Adrenal gland (tissue), 12 donors: ENCODE data around the gene ZHX3. TPM values are rescaled to one million over a fixed set of nuclear protein-coding genes. Genes with fewer than 3 reads are reported as not detected.

Experiments
- DNase-seq, 7 donors: peaks; one replicate each; pipeline ENCODE4 v3.0.0-alpha.2; 2019 to 2020
- H3K27ac ChIP-seq, 5 donors: fragments of 200-600 bp; sonication (generic) in 4 of 5; 1 replicate in 3 of 5; 2 replicates in 2 of 5; pipeline versions ENCODE4 v1.5.1 to v1.8.0; 2016 to 2020; ENCODE audit warnings: mild to moderate bottlenecking in 1 of 5
- H3K27me3 ChIP-seq: fragments of 200-600 bp; 2 replicates; pipeline ENCODE4 v1.8.0; 2021
- H3K36me3 ChIP-seq, 2 donors: fragments of 200-600 bp; replicated peaks in 1 of 2; 1 replicate in 1 of 2; 2 replicates in 1 of 2; pipeline versions ENCODE4 v1.5.1 to v1.8.0; 2018 to 2022
- H3K4me1 ChIP-seq, 2 donors: fragments of 200-600 bp; replicated peaks in 1 of 2; 1 replicate in 1 of 2; 2 replicates in 1 of 2; pipeline versions ENCODE4 v1.5.1 to v1.8.0; 2018 to 2021
- H3K4me3 ChIP-seq, 4 donors: fragments of 200-600 bp; sonication (generic) in 3 of 4; one replicate each; pipeline ENCODE4 v1.5.1; 2016 to 2018
- H3K9me3 ChIP-seq, 3 donors: fragments of 200-600 bp; sonication (generic) in 1 of 3; replicated peaks in 1 of 3; 1 replicate in 2 of 3; 2 replicates in 1 of 3; pipeline versions ENCODE4 v1.5.1 to v1.8.0; 2016 to 2021
- POLR2A ChIP-seq, 2 donors: fragments of 450-650 bp; IDR thresholded peaks; one replicate each; pipeline ENCODE4 v1.6.1; 2017; ENCODE audit warnings: antibody characterized with exemption in 2 of 2, mild to moderate bottlenecking in 2 of 2, moderate library complexity in 1 of 2
- WGBS, 4 donors: extraction: QIAGEN DNeasy Blood & Tissue Kit in 2 of 4; methylation state at CpG; one replicate each; pipeline versions ENCODE4 v1.1.5 to v1.1.7; 2013 to 2017; 5-methylcytosine and 5-hydroxymethylcytosine counted together
- intact Hi-C, 2 donors: fragments of 100-400 bp; cut with DNase I; formaldehyde crosslinking; loops; one replicate each; pipeline versions ENCODE4 v1.14.1 to v1.15.0; 2022 to 2023
- polyA plus RNA-seq, 3 donors: library from polyadenylated mRNA; stranded (reverse); fragments of 200-250 nt in 2 of 3; fragments of 350-450 nt in 1 of 3; fragmentation: Illumina TruSeq in 1 of 3; extraction: RNeasy Lipid Tissue Mini Kit (QIAGEN cat#74804) in 1 of 3; gene quantifications; one replicate each; pipeline ENCODE4 v1.2.3, GENCODE V29; 2013 to 2014
- total RNA-seq, 9 donors: library from RNA; depleted of rRNA in 4 of 9; stranded (reverse); fragments of >200 nt in 4 of 9; fragments of 120-200 nt in 1 of 9; fragmentation: NEBNext Ultra II Directional in 1 of 9; extraction: Animal tissue kit (Norgen Biotek cat#: 25700) in 1 of 9; gene quantifications; one replicate each; pipeline versions ENCODE4 v1.1.0 to v1.2.4, GENCODE V29; 2013 to 2023
- TF ChIP-seq, protein P1 (sequence below), 6 experiments: fragments of 450-650 bp in 4 of 6; fragments of 200-600 bp in 2 of 6; sonication (generic) in 1 of 6; IDR thresholded peaks; 1 replicate in 5 of 6; 2 replicates in 1 of 6; pipeline versions ENCODE4 v1.5.1 to v1.8.0; 2016 to 2021; ENCODE audit warnings: antibody characterized with exemption in 6 of 6, mild to moderate bottlenecking in 2 of 6, moderate library complexity in 1 of 6
- donor health status: healthy with polysubstance abuse.
- donor health status: Bipolar disorder and iron deficiency.
- donor health status: DM: yes; HTN: yes; CAD: no.
- donor health status: DM: no; HTN: no; CAD: no.
- donor health status: DM: no; HTN: no; CAD: no.
- donor health status: DM: yes; HTN: yes; CAD: no.

The ZHX3 gene
- total and polyA plus RNA-seq, 12 donors, result 20.7 to 91.1 (median 51.2) TPM

DNA sequence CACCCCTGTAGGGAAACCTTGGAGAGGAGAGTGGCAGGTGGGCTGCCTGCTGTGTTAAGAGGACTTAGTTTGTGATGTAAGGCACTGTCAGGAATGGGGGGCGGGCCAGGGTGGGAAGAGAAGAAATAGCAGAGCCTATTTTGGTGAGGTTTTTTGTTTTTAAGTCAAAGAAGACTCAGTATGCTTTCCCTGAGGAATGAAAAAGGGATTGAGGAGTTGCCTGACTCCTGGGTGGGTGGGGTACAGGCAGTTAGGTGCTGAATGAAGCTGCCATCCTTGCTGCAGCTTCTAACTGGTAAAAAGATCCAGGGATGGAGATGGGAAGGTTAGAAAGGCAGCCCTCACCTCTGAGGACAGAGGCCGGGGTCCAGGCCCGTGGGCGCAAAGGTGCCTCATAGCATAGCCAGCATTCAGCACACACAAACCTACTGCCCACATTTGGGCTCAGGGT lies 142.3 kb downstream of the ZHX3 start:
- intact Hi-C loops, result loop anchor here in 1 of 2 donors (10.0 kb wide), 1 partner anchor 50 kb away; no protein-coding TSS in a partner anchor
- TF ChIP-seq, protein P1, sequence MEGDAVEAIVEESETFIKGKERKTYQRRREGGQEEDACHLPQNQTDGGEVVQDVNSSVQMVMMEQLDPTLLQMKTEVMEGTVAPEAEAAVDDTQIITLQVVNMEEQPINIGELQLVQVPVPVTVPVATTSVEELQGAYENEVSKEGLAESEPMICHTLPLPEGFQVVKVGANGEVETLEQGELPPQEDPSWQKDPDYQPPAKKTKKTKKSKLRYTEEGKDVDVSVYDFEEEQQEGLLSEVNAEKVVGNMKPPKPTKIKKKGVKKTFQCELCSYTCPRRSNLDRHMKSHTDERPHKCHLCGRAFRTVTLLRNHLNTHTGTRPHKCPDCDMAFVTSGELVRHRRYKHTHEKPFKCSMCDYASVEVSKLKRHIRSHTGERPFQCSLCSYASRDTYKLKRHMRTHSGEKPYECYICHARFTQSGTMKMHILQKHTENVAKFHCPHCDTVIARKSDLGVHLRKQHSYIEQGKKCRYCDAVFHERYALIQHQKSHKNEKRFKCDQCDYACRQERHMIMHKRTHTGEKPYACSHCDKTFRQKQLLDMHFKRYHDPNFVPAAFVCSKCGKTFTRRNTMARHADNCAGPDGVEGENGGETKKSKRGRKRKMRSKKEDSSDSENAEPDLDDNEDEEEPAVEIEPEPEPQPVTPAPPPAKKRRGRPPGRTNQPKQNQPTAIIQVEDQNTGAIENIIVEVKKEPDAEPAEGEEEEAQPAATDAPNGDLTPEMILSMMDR (IDR thresholded peaks at IDR 0.05), result no peak
- no peak for TF ChIP-seq POLR2A (IDR thresholded peaks at IDR 0.05)
- Histone ChIP-seq H3K27me3 (no peaks in the 10 kb centered on the region), H3K9me3 (no peaks in the 10 kb centered on the region), H3K4me3 (no peak overlapping the region), H3K4me1 (peaks cover 14 to 29% of the 10 kb centered on the region in 2 donors), H3K36me3 (peaks cover 0 to 24% of the 10 kb centered on the region in 2 donors), H3K27ac (peak overlapping the region in 2 of 5 donors; percentile 42 to 89)
- WGBS, 4 donors, result 93 to 100% (median 96%) methylated on average over 4 of the region's 4 CpGs
- peak in 5 of 7 donors; percentile 5 to 37 (median 13) for DNase-seq

DNA sequence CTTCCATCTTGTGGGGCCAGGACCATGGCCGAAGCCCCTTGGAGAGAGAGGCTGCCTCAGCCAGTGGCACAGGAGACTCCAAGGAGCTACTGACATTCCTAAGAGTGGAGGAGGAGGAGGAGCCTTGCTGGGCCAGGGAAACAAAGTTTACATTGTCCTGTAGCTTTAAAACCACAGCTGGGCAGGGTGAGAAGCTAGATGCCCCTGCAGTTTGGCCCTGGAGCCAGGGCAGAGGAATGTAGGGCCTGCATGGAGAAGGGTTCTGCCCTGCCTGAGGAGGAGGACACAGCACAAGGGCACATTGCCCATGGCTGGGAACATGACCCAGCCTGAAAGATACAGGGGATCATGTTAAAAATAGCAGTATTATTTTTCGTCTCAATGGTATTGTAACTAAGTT lies 142.7 kb downstream of the ZHX3 start:
- no peak for TF ChIP-seq POLR2A (IDR thresholded peaks at IDR 0.05)
- TF ChIP-seq, protein P1 (IDR thresholded peaks at IDR 0.05), result no peak
- no peak overlapping the region for H3K4me3 ChIP-seq
- WGBS, 4 donors, result 53 to 77% (median 68%) methylated on average over 2 of the region's 2 CpGs
- H3K27ac ChIP-seq, result peak overlapping the region in 3 of 5 donors; percentile 17 to 89 (median 42)
- intact Hi-C loops, result loop anchor here (5.0 to 10.0 kb wide), 3 partner anchors 50 to 163 kb away; no protein-coding TSS in a partner anchor
- no peaks in the 10 kb centered on the region for H3K27me3 ChIP-seq
- H3K9me3 ChIP-seq, result no peaks in the 10 kb centered on the region
- peaks cover 0 to 28% of the 10 kb centered on the region in 2 donors for H3K36me3 ChIP-seq
- H3K4me1 ChIP-seq, result peaks cover 14 to 29% of the 10 kb centered on the region in 2 donors
- DNase-seq, result peak in 5 of 7 donors; percentile 11 to 46 (median 12)

DNA sequence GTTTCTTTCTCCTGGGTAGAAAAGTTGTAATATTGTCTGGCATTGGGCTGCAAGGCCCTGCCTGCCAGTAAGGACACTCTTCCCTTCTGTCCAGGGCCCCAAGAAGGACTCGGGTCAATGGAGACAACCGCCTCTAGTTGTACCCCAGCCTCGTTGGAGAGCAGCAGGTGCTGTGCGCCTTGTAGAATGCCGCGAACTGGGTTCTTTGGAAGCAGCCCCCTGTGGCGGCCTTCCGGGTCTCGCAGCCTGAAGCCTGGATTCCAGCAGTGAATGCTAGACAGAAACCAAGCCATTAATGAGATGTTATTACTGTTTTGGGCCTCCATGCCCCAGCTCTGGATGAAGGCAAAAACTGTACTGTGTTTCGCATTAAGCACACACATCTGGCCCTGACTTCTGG lies 143.2 kb downstream of the ZHX3 start:
- H3K36me3 ChIP-seq, result peaks cover 0 to 33% of the 10 kb centered on the region in 2 donors
- no peak overlapping the region for H3K4me3 ChIP-seq
- peak in 5 of 7 donors; percentile 10 to 42 (median 12) for DNase-seq
- no peaks in the 10 kb centered on the region for H3K27me3 ChIP-seq
- intact Hi-C loops, result loop anchor here (5.0 to 10.0 kb wide), 3 partner anchors 50 to 163 kb away; no protein-coding TSS in a partner anchor
- TF ChIP-seq, protein P1 (IDR thresholded peaks at IDR 0.05), result no peak
- H3K4me1 ChIP-seq, result peaks cover 14 to 29% of the 10 kb centered on the region in 2 donors
- no peaks in the 10 kb centered on the region for H3K9me3 ChIP-seq
- 86 to 100% (median 93%) methylated on average over 1 to 10 of the region's 10 CpGs for whole genome bisulfite sequencing, 4 donors
- H3K27ac ChIP-seq, result peak overlapping the region in 3 of 5 donors; percentile 17 to 89 (median 42)

DNA sequence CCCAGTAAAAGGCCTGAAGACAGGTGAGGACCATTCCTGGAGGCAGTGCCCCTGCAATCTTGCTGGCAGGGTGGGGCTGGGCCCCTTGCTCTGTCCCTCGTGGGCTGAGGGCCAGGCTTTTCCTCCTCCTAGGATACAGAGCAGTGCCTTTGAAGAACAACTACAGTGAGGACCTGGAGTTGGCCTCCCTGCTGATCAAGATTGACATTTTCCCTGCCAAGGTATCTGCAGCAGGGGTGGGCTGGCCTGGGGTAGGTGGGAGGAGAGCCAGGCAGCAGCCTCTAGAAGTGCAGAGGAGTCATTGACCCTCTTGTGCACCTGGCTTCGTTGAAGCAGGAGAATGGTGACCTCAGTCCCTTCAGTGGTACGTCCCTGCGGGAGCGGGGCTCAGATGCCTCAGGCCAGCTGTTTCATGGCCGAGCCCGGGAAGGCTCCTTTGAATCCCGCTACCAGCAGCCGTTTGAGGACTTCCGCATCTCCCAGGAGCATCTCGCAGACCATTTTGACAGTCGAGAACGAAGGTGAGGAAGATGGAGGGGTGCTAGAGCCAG lies 143.7 kb downstream of the ZHX3 start:
- TF ChIP-seq, protein P1 (IDR thresholded peaks at IDR 0.05), result no peak
- no peak for TF ChIP-seq POLR2A (IDR thresholded peaks at IDR 0.05)
- Histone ChIP-seq H3K36me3 (peaks cover 0 to 38% of the 10 kb centered on the region in 2 donors), H3K9me3 (no peaks in the 10 kb centered on the region), H3K4me3 (no peak overlapping the region), H3K4me1 (peaks cover 14 to 25% of the 10 kb centered on the region in 2 donors), H3K27ac (peak overlapping the region in 3 of 5 donors; percentile 42 to 89 (median 50)), H3K27me3 (no peaks in the 10 kb centered on the region)
- WGBS, 4 donors, result 86 to 89% (median 87%) methylated on average over 13 of the region's 13 CpGs
- intact Hi-C loops, result loop anchor here (2.0 to 10.0 kb wide), 4 partner anchors 51 to 167 kb away; partner anchors contain the start of gene LPIN3 (in 1 of the 2)
- peak in 5 of 7 donors; percentile 13 to 52 (median 19) for DNase-seq
